GM15510 (cell line): ENCODE results near the gene OLFML3.

Source experiments
- POLR2A ChIP-seq: IDR thresholded peaks from 3 replicates; pipeline ENCODE4 v1.6.1; 2011; ENCODE audit warnings: borderline replicate concordance; ENCODE audit not compliant: insufficient read length; ENCODE audit errors: extremely low read depth

The OLFML3 gene

GRCh38 chr1:113998361-113998760 is 19.1 kb downstream of the OLFML3 start:
- TF ChIP-seq POLR2A: no peak

- no peak for TF ChIP-seq POLR2A
These were observed 20.0 kb downstream of the OLFML3 start for GRCh38 chr1:113999233-113999632.

- no peak for TF ChIP-seq POLR2A
These were observed 20.5 kb downstream of the OLFML3 start for GRCh38 chr1:113999799-114000198.

GRCh38 chr1:114000406-114000805 is 21.1 kb downstream of the OLFML3 start:
- no peak for TF ChIP-seq POLR2A

- TF ChIP-seq POLR2A: no peak
These were observed 23.4 kb downstream of the OLFML3 start for GRCh38 chr1:114002492-114003239.

- TF ChIP-seq POLR2A: no peak
These were observed 24.2 kb downstream of the OLFML3 start for GRCh38 chr1:114003431-114003830.

- TF ChIP-seq POLR2A: no peak
These were observed 29.2 kb downstream of the OLFML3 start for GRCh38 chr1:114008480-114008941.

- no peak for TF ChIP-seq POLR2A
These were observed 29.7 kb downstream of the OLFML3 start for GRCh38 chr1:114008993-114009392.

GRCh38 chr1:114009393-114009792 is 30.1 kb downstream of the OLFML3 start:
- TF ChIP-seq POLR2A: no peak

- no peak for TF ChIP-seq POLR2A
These were observed 31.3 kb downstream of the OLFML3 start for GRCh38 chr1:114010433-114011184.

GRCh38 chr1:114011796-114012195 is 32.5 kb downstream of the OLFML3 start:
- TF ChIP-seq POLR2A: no peak

- TF ChIP-seq POLR2A: no peak
These were observed 35.8 kb downstream of the OLFML3 start for GRCh38 chr1:114015075-114015474.

- no peak for TF ChIP-seq POLR2A
These were observed 42.4 kb downstream of the OLFML3 start for GRCh38 chr1:114021665-114022099.

- no peak for TF ChIP-seq POLR2A
These were observed 43.6 kb downstream of the OLFML3 start for GRCh38 chr1:114022877-114023276.

GRCh38 chr1:114023377-114023776 is 44.1 kb downstream of the OLFML3 start:
- TF ChIP-seq POLR2A: no peak

GRCh38 chr1:114024049-114024448 is 44.8 kb downstream of the OLFML3 start:
- TF ChIP-seq POLR2A: no peak

GRCh38 chr1:114025609-114026401 is 46.5 kb downstream of the OLFML3 start:
- no peak for TF ChIP-seq POLR2A
